ENCODE data around the gene BCAR3.

BCAR3 gene

GRCh38 chr1:93681101-93681988 lies at the start of gene BCAR3:
Gene BCAR3 (minus strand): TSS chr1:93681837. CDS start chr1:93674930, 6,907 bp downstream.
- no peak for DNase-seq (ENCODE audit: low read depth)

DNA sequence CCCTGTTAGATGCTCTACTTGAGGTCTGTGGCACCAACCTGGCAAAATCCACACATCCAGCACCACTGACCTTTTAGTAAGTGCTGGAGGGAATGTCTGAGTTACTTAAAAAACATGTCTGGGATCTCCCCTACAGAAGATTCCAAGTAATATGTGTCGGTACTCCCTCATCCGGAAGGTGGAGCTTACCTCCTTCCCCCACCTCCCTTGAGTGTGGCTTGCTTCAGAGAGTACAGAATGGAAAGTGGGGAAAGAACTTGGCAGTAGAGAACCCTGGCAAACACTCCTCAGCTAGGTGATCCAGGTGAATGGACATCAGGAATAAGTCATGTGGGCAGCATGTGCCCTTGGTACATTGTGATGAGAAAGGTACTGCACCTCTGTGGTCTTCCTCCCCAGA lies 49.0 kb upstream of the BCAR3 start:
- DNase-seq (ENCODE audit: low read depth) = no peak

GRCh38 chr1:93729906-93730305 lies 48.3 kb upstream of the BCAR3 start:
- no peak for DNase-seq (ENCODE audit: low read depth)

GRCh38 chr1:93729502-93729901 lies 47.9 kb upstream of the BCAR3 start:
- no peak for DNase-seq (ENCODE audit: low read depth)

- no peak for DNase-seq (ENCODE audit: low read depth)
Measured at GRCh38 chr1:93728480-93729131, 47.0 kb upstream of the BCAR3 start.

DNA sequence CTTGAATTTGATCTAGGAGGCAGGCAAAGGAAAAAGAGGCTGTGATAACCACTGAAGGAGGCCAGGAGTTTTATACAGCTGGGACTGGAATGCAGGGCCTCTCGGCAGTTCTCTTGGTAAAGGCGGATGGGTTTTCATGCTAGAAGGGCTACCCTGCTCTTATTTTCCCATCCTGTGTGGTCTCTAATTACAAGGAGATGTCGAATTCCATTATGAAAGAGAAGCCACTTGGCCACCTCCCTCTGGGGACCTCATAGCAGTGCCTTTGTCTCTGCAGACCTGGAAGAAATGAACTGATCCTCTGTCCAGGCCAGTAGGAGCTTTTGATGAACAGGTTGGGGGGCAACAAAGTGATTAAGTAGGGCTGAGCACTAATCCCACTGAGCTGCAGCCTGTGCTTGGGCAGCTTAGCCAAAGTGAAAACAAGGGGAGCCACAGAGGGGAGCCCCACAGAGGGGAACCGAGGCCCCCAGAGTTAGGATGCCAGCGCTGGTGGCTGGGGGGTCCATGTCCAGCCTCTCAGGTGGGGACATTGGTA lies 42.2 kb upstream of the BCAR3 start:
- DNase-seq (ENCODE audit: low read depth) = no peak

DNA sequence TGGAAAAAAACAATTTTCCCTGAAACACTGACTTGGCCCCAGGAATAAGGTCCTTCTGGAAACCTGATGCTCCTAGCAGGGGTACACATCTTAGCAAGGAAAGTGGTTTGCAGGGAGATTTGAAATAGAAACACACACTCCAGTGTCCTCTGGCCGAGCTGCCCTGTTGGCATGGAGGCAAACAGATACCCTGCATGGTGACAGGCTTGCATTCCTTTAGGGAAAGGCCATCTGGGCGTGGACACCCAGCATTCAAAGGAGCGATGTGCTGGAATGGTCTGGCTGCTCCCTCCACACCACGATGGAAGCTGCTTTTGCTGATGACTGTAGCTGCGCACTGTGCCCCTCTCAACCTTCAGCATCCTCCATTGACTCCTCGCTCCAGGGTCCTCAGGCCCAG lies 41.5 kb upstream of the BCAR3 start:
- no peak for DNase-seq (ENCODE audit: low read depth)

GRCh38 chr1:93722081-93723031 lies 40.7 kb upstream of the BCAR3 start:
- no peak for DNase-seq (ENCODE audit: low read depth)

- no peak for DNase-seq (ENCODE audit: low read depth)
Measured at GRCh38 chr1:93720956-93721626, 39.5 kb upstream of the BCAR3 start.

DNA sequence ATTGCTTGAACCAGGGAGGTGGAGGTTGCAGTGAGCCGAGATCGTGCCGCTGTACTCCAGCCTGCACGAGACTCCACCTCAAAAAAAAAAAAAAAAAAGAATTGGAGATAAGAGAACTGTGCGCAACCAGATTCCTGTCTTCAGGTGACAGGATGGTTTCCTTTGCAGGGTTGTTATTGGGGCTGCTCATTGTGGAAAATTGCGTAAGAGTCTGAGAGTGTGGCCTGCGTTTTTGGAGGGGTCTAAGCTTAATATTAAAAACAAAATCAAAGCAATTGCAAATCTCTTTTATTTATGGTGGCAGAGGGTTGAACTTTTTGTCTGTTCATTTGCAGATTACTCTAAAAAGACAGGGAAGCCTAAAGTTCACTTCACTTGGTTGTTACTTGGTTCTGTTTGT lies 36.0 kb upstream of the BCAR3 start:
- DNase-seq (ENCODE audit: low read depth) = no peak

- no peak for DNase-seq (ENCODE audit: low read depth)
Measured at GRCh38 chr1:93716941-93717368, 35.3 kb upstream of the BCAR3 start.

GRCh38 chr1:93716163-93716562 lies 34.5 kb upstream of the BCAR3 start:
- DNase-seq (ENCODE audit: low read depth) = no peak

DNA sequence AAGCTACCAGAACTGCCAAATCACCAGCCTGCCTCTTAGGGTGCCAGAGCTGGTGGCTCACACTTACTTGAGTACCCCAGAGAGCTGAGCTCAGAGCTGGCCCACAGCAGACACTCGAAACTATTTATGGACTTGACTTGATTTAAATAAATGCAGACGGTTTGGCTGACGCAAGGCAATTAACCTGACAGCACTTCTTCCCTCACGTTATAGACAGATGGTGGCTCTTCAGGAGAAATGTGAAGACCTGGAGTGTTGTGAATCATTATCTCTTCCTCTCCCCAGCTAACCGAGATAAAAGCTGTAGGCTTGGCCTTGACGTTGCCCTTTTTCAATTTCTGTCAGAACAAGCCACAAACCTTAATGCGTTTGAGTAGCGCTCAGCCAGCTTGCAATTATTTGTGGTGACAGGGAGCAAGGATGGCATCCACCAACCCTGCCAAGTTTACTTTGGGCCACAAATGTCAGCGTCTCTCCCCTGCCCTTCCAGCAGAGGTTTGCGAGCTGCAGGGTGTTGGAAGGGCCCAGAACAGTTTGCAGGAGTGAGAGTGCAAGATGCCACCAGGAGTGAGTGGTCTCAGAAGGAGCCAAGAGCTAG lies 34.0 kb upstream of the BCAR3 start:
- no peak for DNase-seq (ENCODE audit: low read depth)

- no peak for DNase-seq (ENCODE audit: low read depth)
Measured at GRCh38 chr1:93714356-93714755, 32.7 kb upstream of the BCAR3 start.

- DNase-seq (ENCODE audit: low read depth) = no peak
Measured at GRCh38 chr1:93713341-93713740, 31.7 kb upstream of the BCAR3 start.

GRCh38 chr1:93712741-93713140 lies 31.1 kb upstream of the BCAR3 start:
- DNase-seq (ENCODE audit: low read depth) = no peak

DNA sequence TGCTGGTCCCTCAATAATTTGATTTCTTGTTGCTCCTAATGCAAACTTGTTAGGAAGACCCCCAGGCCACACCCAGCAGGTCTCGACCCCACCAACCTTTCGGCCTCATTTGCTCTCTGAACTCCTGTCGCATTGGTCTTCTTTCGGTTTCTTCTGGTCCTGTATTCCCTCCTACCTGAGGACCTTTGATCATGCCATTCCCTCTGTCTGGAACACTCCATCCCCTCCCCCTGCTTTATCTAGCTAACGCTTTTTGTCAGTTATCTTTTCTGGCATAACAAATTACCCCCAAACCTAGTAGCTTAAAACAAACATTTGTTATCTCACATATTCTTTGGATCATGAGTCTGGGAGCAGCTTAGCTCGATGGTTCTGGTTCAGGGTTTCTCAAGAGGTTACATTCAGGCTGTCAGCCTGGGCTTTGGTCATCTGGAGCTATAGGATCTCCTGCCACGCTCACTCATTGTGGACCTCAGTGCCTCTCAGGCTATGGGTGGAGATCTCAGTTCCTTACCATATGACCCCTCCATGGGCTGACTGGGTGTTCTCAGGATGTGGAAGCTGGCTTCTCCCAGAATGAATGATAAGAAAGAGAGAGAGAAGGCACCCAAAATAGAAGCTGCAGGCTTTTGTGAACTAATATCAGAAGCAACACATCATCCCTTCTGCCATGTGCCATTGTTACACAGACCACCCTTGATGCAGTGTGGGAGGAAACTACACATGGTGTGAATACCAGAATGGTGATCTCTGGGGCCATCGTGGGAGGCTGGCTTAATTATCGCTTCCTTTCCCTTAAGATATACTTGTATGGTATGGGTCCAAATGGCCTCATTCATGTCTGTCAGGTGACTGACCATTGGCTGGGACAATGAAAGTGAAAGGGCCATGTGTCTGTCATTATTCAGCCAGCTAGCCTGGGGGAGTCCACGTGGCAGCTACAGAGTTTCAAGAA lies 29.1 kb upstream of the BCAR3 start:
- no peak for DNase-seq (ENCODE audit: low read depth)

DNA sequence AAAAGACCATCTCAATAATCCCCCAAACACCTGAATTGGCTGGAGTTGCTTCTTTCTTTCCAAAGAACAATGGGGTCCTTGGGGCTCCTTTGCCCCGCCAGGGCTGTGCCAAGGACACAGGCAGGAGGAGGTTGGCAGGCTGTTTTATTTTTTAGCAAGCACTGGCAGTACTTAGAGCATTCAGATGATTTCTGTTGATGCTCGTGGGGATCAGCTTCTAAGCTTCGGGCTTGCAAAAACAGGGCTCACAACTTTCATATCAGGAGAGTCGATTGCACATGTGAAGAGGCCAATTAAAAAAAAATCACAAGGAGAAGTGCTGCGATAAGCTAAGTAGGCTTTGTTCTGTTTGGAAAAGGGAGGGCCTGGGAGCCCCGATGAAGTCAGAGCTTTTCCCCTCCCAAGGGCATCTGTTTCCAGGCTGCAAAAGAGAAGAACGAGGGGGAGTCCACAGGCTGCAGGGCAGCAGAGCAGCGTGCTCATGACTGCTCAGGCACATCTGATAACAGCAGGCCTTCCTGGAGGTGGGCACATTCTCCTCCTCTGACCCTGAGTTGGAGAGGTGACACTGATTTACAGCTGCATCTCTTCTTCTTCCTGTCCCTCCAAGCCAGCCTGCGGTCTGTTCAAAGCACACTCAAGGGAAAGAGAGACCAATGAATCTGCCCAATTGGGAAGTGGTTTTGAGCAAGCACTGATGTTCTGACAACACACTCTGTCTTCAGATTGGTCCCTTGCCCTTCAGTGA lies 27.3 kb upstream of the BCAR3 start:
- DNase-seq (ENCODE audit: low read depth) = no peak

DNA sequence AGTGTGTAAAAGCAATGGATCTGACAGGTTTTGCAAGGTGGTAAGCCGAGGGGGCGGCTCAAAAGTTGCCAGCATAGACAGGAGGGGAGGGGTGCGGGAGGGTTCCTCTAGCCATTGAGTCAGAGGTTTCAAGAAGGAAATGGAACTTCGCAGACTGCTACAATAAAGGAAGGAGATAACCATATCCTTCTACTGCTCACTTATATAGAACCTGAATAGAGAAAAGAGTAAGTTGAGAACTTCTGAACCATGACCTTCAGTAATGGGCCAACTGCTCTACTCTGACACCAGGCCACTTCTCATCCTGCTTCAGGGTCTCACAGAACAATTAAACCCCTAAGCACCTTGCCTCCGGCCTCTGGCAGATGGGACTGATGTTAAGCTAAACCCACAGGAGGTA lies 26.3 kb upstream of the BCAR3 start:
- no peak for DNase-seq (ENCODE audit: low read depth)
